ENCODE results near the gene TMEM33.
A peak's percentile ranks its signal among the peaks of the same experiment; 100 is the strongest.

The TMEM33 gene

DNA sequence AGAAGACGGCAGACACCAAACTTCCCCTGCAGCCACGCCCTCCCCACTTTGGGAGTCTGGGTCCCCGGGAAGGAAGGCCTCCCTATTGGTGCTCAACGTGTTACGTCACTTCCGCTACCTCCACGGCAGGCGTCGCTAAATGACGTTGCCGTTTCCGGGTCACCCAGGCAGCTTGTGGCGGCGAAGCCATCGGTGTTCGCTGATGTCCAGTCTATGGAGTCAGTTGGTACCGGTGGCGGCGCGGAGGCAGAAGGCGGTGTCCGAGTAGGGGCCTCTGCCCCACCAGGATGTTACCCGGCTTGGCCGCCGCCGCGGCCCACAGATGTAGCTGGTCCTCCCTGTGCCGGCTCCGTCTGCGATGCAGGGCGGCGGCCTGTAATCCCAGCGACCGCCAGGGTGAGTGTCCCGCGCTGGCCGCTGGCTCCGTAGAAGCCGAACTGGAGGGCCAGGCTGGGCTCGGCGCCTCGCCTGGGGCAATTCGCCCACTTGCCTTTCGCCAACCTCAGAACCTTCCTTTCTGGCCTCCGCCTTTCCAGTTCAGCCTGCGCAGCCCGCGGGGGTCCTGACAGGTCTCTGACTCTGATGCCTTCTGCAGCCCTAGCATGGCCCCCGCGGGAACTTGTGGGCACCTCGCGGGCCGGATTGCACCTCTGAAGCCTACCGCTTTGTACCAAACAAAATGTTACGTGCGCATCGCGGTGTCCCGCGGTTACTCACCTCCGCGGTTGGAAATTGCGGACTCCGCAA lies 55.3 kb downstream of the TMEM33 start, which contains the start of gene SLC30A9:
Gene SLC30A9, plus strand, starts transcription at position 166 of the 747 bp plus-strand sequence. Its CDS starts 122 bp downstream, at position 288.
- H3K4me3 ChIP-seq (replicated peaks; ENCODE audit: insufficient read depth, low read length), result peak within 1 kb of the TSS; percentile 98
- TF ChIP-seq GABPA (IDR thresholded peaks at IDR 0.05; ENCODE audit: low read depth) (peak; percentile 80), POLR2AphosphoS5 (IDR thresholded peaks at IDR 0.05; ENCODE audit: low read depth) (peak; percentile 93)
- TF ChIP-seq, protein P1, sequence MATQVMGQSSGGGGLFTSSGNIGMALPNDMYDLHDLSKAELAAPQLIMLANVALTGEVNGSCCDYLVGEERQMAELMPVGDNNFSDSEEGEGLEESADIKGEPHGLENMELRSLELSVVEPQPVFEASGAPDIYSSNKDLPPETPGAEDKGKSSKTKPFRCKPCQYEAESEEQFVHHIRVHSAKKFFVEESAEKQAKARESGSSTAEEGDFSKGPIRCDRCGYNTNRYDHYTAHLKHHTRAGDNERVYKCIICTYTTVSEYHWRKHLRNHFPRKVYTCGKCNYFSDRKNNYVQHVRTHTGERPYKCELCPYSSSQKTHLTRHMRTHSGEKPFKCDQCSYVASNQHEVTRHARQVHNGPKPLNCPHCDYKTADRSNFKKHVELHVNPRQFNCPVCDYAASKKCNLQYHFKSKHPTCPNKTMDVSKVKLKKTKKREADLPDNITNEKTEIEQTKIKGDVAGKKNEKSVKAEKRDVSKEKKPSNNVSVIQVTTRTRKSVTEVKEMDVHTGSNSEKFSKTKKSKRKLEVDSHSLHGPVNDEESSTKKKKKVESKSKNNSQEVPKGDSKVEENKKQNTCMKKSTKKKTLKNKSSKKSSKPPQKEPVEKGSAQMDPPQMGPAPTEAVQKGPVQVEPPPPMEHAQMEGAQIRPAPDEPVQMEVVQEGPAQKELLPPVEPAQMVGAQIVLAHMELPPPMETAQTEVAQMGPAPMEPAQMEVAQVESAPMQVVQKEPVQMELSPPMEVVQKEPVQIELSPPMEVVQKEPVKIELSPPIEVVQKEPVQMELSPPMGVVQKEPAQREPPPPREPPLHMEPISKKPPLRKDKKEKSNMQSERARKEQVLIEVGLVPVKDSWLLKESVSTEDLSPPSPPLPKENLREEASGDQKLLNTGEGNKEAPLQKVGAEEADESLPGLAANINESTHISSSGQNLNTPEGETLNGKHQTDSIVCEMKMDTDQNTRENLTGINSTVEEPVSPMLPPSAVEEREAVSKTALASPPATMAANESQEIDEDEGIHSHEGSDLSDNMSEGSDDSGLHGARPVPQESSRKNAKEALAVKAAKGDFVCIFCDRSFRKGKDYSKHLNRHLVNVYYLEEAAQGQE (IDR thresholded peaks at IDR 0.05; ENCODE audit: insufficient replicate concordance, low read depth), result no peak
- peak within 1 kb of the TSS; percentile 85 for H3K27ac ChIP-seq (replicated peaks)
- H3K27me3 ChIP-seq (ENCODE audit: insufficient read depth, poor library complexity, severe bottlenecking), result no peaks in the 10 kb centered on the region
- peak; percentile 87 to 96 for DNase-seq (ENCODE audit: low read depth in 1 of 2, low spot score in 1 of 2)

DNA sequence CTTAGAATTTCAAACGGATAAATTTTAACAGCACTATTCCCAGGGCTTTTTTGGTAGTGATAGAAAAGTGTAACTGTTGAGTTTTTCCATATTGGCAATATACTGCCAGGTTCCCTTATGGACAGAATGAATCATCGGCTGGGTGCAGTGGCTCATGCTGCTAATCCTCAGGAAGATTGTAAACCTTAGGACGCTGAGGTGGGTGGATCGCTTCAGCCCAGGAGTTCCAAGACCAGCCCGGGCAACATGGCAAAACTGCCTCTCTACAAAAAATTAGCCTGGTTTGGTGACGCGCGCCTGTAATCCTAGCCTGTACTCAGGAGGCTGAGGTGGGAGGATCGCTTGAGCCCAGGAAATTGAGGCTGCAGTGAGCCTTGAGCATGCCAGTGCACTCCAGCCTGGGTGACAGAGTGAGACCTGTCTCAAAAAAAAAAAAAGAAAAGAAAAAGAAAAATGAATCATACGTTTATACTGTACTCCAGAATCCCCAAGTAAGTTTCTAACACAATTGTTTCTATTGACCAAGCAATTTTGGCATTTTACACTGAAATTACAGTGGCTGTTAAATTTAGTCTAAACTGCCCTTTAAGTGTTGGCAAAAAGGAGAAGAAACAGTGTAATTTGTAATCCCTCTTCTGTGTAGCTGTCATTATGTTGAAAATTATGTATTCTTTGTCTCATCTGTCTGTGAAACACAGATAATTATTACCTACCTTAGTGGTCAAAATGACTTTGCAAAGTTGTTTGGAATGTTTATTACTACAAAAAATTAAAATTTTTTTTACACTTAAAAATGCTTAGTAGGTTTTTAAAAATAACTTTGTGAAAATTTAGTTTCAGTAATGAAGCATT lies 56.9 kb downstream of the TMEM33 start:
- TF ChIP-seq GABPA (IDR thresholded peaks at IDR 0.05; ENCODE audit: low read depth), result no peak
- TF ChIP-seq, protein P1 (IDR thresholded peaks at IDR 0.05; ENCODE audit: insufficient replicate concordance, low read depth), result no peak
- no peak for TF ChIP-seq POLR2AphosphoS5 (IDR thresholded peaks at IDR 0.05; ENCODE audit: low read depth)
- TF ChIP-seq, protein P2, sequence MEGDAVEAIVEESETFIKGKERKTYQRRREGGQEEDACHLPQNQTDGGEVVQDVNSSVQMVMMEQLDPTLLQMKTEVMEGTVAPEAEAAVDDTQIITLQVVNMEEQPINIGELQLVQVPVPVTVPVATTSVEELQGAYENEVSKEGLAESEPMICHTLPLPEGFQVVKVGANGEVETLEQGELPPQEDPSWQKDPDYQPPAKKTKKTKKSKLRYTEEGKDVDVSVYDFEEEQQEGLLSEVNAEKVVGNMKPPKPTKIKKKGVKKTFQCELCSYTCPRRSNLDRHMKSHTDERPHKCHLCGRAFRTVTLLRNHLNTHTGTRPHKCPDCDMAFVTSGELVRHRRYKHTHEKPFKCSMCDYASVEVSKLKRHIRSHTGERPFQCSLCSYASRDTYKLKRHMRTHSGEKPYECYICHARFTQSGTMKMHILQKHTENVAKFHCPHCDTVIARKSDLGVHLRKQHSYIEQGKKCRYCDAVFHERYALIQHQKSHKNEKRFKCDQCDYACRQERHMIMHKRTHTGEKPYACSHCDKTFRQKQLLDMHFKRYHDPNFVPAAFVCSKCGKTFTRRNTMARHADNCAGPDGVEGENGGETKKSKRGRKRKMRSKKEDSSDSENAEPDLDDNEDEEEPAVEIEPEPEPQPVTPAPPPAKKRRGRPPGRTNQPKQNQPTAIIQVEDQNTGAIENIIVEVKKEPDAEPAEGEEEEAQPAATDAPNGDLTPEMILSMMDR (IDR thresholded peaks at IDR 0.05; ENCODE audit: insufficient read depth, low read length), result no peak
- TF ChIP-seq SPI1 (IDR thresholded peaks at IDR 0.05; ENCODE audit: borderline replicate concordance, low read depth), result no peak
- no peaks in the 10 kb centered on the region for H3K27me3 ChIP-seq (ENCODE audit: insufficient read depth, poor library complexity, severe bottlenecking)
- no peak overlapping the region for H3K4me3 ChIP-seq (replicated peaks; ENCODE audit: insufficient read depth, low read length)
- DNase-seq (ENCODE audit: low read depth in 1 of 2, low spot score in 1 of 2), result no peak
- H3K27ac ChIP-seq (replicated peaks), result no peak overlapping the region

DNA sequence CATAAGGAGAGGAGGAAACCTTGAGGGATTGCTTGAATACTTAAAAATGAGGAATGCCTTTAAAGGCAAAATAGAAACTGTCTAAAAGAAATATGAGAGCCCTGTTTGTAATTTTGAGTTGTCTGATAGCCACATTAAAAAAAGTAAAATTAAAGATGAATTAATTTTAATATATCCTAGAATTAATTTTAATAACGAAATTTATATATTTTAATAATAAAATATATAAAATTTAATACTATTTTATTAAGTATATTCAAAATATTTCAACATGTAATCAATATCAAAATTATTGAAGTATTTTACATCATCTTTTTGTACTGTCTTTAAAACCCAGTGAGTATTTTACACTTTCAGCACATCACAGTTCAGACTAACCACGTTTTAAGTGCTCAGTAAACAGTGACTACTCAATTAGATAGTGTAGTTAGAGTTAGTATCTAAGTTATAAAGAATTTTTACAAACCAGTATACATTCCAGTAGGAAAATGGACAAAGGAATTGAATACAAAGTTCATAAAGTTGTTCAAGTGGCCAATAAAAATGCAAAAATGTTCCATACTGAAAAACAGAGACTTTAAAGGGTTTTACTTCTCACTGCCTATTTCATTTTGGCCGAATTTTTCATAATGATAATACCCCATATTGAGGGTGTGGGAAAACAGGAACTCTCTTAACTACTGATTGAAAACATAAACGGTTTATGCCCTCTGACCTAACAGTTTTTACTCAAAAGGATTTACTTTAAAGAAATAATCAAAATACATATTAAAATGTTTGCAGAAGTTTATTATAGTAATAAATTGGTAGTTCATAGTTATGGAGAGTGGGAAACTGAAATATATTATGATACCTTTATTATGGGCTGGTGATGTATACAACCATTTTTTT lies 58.0 kb downstream of the TMEM33 start:
- peak; percentile 67; the same call in 1 of the 2 replicates for TF ChIP-seq SPI1 (IDR thresholded peaks at IDR 0.05; ENCODE audit: borderline replicate concordance, low read depth)
- TF ChIP-seq, protein P2 (IDR thresholded peaks at IDR 0.05; ENCODE audit: insufficient read depth, low read length), result no peak
- H3K27ac ChIP-seq (replicated peaks), result peak overlapping the region; percentile 32
- no peak overlapping the region for H3K4me3 ChIP-seq (replicated peaks; ENCODE audit: insufficient read depth, low read length)
- H3K27me3 ChIP-seq (ENCODE audit: insufficient read depth, poor library complexity, severe bottlenecking), result no peaks in the 10 kb centered on the region
- no peak for DNase-seq (ENCODE audit: low read depth in 1 of 2, low spot score in 1 of 2)

Data from HL-60 (cell line).